B cell (primary cell): ENCODE results near the gene CHN1. TPM values are rescaled to one million over a fixed set of nuclear protein-coding genes. Genes with fewer than 3 reads are reported as not detected.

Source experiments
- ATAC-seq: fragments of 200-7000 bp; cut with Tn5 transposase; one replicate; pipeline ENCODE4 v1.10.0; 2021; ENCODE audit warnings: low read depth, mild to moderate bottlenecking, moderate number of reproducible peaks, moderate library complexity
- CTCF ChIA-PET: fragments of 350-600 bp; sonication (Branson Sonifier 250); formaldehyde crosslinking; loops from one replicate; lab custom pipeline; 2021; ENCODE audit warnings: antibody characterized with exemption, inconsistent platforms; lab: Charles Lee
- POLR2A ChIA-PET: fragments of 350-600 bp; sonication (Branson Sonifier 250); formaldehyde crosslinking; loops from one replicate; lab custom pipeline; 2021; ENCODE audit warnings: antibody characterized with exemption; lab: Charles Lee
- DNase-seq: peaks from one replicate; pipeline ENCODE4 v3.0.0; 2013
- H2AFZ ChIP-seq: 2 replicates; pipeline ENCODE4 v1.6.1; 2012; ENCODE audit warnings: mild to moderate bottlenecking, low read depth, low read length; ENCODE audit not compliant: insufficient read depth, poor library complexity, severe bottlenecking
- H3K27ac ChIP-seq, 2 donors: 1 replicate in 1 of 2; 2 replicates in 1 of 2; pipeline ENCODE4 v1.5.1; 2012 to 2013; ENCODE audit warnings: low read length in 2 of 2, mild to moderate bottlenecking in 2 of 2, moderate library complexity in 1 of 2
- H3K27me3 ChIP-seq, 4 experiments: fragments of 200-600 bp in 1 of 4; sonication (generic) in 1 of 4; replicated peaks in 1 of 4; 1 replicate in 2 of 4; 2 replicates in 2 of 4; pipeline versions ENCODE4 v1.6.1 to v1.7.0; 2013 to 2016; ENCODE audit warnings: low read length in 3 of 4, mild to moderate bottlenecking in 2 of 4, mixed read lengths in 1 of 4, moderate library complexity in 1 of 4; ENCODE audit not compliant: insufficient read depth in 4 of 4, control insufficient read depth in 3 of 4; ENCODE audit errors: control extremely low read depth in 1 of 4
- H3K36me3 ChIP-seq, 2 experiments: replicated peaks in 1 of 2; 1 replicate in 1 of 2; 2 replicates in 1 of 2; pipeline versions ENCODE4 v1.6.1 to v1.7.1; 2013; ENCODE audit warnings: low read length in 1 of 2; ENCODE audit not compliant: insufficient read depth in 2 of 2, control insufficient read depth in 1 of 2; ENCODE audit errors: control extremely low read depth in 1 of 2, extremely low read depth in 1 of 2
- H3K4me1 ChIP-seq, 2 donors: fragments of 200-600 bp in 1 of 2; sonication (generic) in 1 of 2; 1 replicate in 1 of 2; 2 replicates in 1 of 2; pipeline versions ENCODE4 v1.5.1 to v1.6.1; 2013 to 2017; ENCODE audit warnings: low read length in 2 of 2; ENCODE audit not compliant: control insufficient read depth in 2 of 2, insufficient read depth in 2 of 2
- H3K4me2 ChIP-seq: replicated peaks from 2 replicates; pipeline ENCODE3; 2012; ENCODE audit warnings: mild to moderate bottlenecking, low read depth, low read length; ENCODE audit not compliant: poor library complexity, severe bottlenecking
- H3K4me3 ChIP-seq, 5 experiments: fragments of 200-600 bp in 1 of 5; sonication (generic) in 1 of 5; 1 replicate in 3 of 5; 2 replicates in 2 of 5; pipeline versions ENCODE4 v1.5.1 to v1.7.0; 2011 to 2016; ENCODE audit warnings: low read length in 4 of 5, mild to moderate bottlenecking in 4 of 5, low read depth in 2 of 5, control low read depth in 1 of 5, moderate library complexity in 1 of 5; ENCODE audit not compliant: insufficient read depth in 1 of 5; ENCODE audit errors: control extremely low read depth in 1 of 5, extremely low read depth in 1 of 5
- H3K79me2 ChIP-seq: fragments of 200-600 bp; sonication (generic); one replicate; pipeline ENCODE4 v1.6.0; 2016; ENCODE audit warnings: low read length; ENCODE audit not compliant: control insufficient read depth, insufficient read depth
- H3K9ac ChIP-seq: fragments of 200-600 bp; sonication (generic); 2 replicates; pipeline ENCODE4 v1.6.1; 2017; ENCODE audit warnings: mild to moderate bottlenecking, low read length, moderate library complexity
- H3K9me3 ChIP-seq, 3 donors: one replicate each; pipeline versions ENCODE4 v1.6.1 to v1.7.1; 2013; ENCODE audit warnings: low read length in 2 of 3; ENCODE audit not compliant: control insufficient read depth in 2 of 3, insufficient read depth in 1 of 3; ENCODE audit errors: control extremely low read depth in 1 of 3
- H4K20me1 ChIP-seq: 2 replicates; pipeline ENCODE4 v1.6.0; 2012; ENCODE audit warnings: mild to moderate bottlenecking, low read length; ENCODE audit not compliant: insufficient read depth, control insufficient read depth, poor library complexity, severe bottlenecking
- H3K27ac Mint-ChIP-seq: one replicate; pipeline ENCODE4 v1.8.0; 2021; ENCODE audit warnings: mixed read lengths
- H3K27me3 Mint-ChIP-seq: one replicate; pipeline ENCODE4 v1.8.0; 2021; ENCODE audit warnings: mixed read lengths
- H3K4me1 Mint-ChIP-seq: one replicate; pipeline ENCODE4 v1.8.0; 2021; ENCODE audit warnings: mixed read lengths
- H3K4me3 Mint-ChIP-seq: one replicate; pipeline ENCODE4 v1.8.0; 2021; ENCODE audit warnings: mixed read lengths
- H3K9me3 Mint-ChIP-seq: one replicate; pipeline ENCODE4 v1.8.0; 2022; ENCODE audit warnings: mixed read lengths; ENCODE audit not compliant: insufficient read depth
- EZH2 ChIP-seq: IDR thresholded peaks from 2 replicates; pipeline ENCODE4 v1.6.1; 2012; ENCODE audit warnings: borderline replicate concordance, low read depth, mild to moderate bottlenecking, moderate library complexity, low read length; ENCODE audit not compliant: insufficient read depth, poor library complexity, severe bottlenecking
- WGBS: methylation state at CpG from one replicate; pipeline ENCODE4 v1.1.5; 2013; ENCODE audit warnings: missing lambda C conversion rate; ENCODE audit not compliant: insufficient coverage; 5-methylcytosine and 5-hydroxymethylcytosine counted together
- intact Hi-C: fragments of 100-400 bp; cut with micrococcal nuclease; formaldehyde crosslinking; loops from one replicate; pipeline ENCODE4 v1.10.0; 2022
- polyA plus RNA-seq: library from polyadenylated mRNA; depleted of rRNA; stranded (reverse); fragments of >200 nt; gene quantifications from 2 replicates; pipeline ENCODE4 v1.2.3, GENCODE V29; 2012
- total RNA-seq, 2 donors: library from RNA; stranded (reverse); fragments of 120-200 nt in 1 of 2; gene quantifications; 1 replicate in 1 of 2; 2 replicates in 1 of 2; pipeline versions ENCODE4 v1.2.3 to v1.2.4, GENCODE V29; 2013 to 2022
- TF ChIP-seq, protein P1 (sequence below): fragments of 200-600 bp; IDR thresholded peaks from one replicate; pipeline ENCODE4 v1.8.0; 2022; ENCODE audit warnings: antibody characterized with exemption, mild to moderate bottlenecking

Gene CHN1
- total and polyA plus RNA-seq, 2 donors (not counting 1 experiment from before 2014, with no cell fraction given) = 0.79 to 1.4 TPM

DNA sequence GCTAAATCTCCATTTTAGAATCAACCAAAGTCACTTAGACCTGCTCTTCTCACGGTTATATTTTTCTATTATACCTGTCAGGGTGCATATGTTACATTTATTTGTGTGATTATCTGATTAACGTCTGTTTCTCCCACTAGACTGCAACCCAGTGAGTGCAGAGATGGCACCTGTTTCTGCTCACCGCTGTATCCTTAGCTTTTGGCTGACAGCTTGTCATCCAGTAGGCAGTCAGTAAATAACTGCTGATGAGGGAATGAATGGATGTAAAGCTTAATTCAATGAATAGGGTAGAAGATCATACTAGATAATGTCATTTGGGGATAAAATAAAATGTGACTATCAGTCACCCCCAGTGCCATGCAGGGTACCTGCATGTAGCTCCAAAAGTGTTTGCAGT is 234.0 kb downstream of the CHN1 start:
- intact Hi-C loops = no loop called here
- Mint-ChIP-seq H3K27ac (no peak overlapping the region), H3K9me3 (no peaks in the 10 kb centered on the region), H3K4me3 (no peak overlapping the region), H3K27me3 (peaks cover 16% of the 10 kb centered on the region), H3K4me1 (peaks cover 9% of the 10 kb centered on the region)
- H3K4me2 ChIP-seq = no peak overlapping the region
- ChIA-PET POLR2A (no interaction called here), CTCF (interaction anchor here (1.0 to 8.0 kb wide), 8 partner anchors 16 to 480 kb away, joined by 3 to 59 read pairs (median 4); no protein-coding TSS in a partner anchor)
- H3K36me3 ChIP-seq = no peaks in the 10 kb centered on the region
- peaks cover 0 to 3% of the 10 kb centered on the region in 2 donors for H3K4me1 ChIP-seq
- no peak overlapping the region for H3K27ac ChIP-seq
- peaks cover 0 to 10% (median 3%) of the 10 kb centered on the region in 4 experiments for H3K27me3 ChIP-seq
- 76% methylated on average over 2 of the region's 3 CpGs for WGBS
- no peak overlapping the region for H3K4me3 ChIP-seq
- no peak overlapping the region for H2AFZ ChIP-seq
- H3K9ac ChIP-seq = no peak overlapping the region
- no peaks in the 10 kb centered on the region for H3K79me2 ChIP-seq
- no peaks in the 10 kb centered on the region for H4K20me1 ChIP-seq
- no peak for TF ChIP-seq EZH2
- TF ChIP-seq, protein P1, sequence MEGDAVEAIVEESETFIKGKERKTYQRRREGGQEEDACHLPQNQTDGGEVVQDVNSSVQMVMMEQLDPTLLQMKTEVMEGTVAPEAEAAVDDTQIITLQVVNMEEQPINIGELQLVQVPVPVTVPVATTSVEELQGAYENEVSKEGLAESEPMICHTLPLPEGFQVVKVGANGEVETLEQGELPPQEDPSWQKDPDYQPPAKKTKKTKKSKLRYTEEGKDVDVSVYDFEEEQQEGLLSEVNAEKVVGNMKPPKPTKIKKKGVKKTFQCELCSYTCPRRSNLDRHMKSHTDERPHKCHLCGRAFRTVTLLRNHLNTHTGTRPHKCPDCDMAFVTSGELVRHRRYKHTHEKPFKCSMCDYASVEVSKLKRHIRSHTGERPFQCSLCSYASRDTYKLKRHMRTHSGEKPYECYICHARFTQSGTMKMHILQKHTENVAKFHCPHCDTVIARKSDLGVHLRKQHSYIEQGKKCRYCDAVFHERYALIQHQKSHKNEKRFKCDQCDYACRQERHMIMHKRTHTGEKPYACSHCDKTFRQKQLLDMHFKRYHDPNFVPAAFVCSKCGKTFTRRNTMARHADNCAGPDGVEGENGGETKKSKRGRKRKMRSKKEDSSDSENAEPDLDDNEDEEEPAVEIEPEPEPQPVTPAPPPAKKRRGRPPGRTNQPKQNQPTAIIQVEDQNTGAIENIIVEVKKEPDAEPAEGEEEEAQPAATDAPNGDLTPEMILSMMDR = no peak
- H3K9me3 ChIP-seq = peaks cover 0 to 2% (median 0%) of the 10 kb centered on the region in 3 donors
- DNase-seq (no peak), ATAC-seq (no peak)

DNA sequence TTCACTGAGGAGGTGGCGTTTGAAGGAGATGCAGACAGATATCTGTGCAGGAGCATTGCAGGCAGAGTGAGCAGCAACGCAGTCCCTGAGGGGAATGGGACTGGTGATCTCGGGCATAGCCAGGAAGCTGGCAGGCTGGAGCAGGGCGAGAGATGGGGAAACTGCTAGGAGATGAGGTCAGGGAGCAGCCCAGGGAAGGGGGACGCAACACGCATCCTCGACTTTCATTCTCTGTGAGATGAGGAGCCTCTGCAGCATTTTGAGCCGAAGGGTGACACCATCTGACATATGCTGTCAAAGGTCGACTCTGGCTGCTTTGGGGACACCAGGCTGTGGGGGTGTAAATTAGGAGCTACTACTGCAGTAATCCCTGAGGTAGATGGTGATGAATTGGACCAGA is 236.6 kb downstream of the CHN1 start:
- H3K4me3 ChIP-seq = no peak overlapping the region
- no peaks in the 10 kb centered on the region for H3K4me1 ChIP-seq
- intact Hi-C loops = no loop called here
- WGBS = 85% methylated on average over 9 of the region's 9 CpGs
- no peak overlapping the region for H3K9ac ChIP-seq
- DNase-seq (no peak), ATAC-seq (no peak)
- peaks cover 16% of the 10 kb centered on the region for H3K27me3 Mint-ChIP-seq
- H3K27ac Mint-ChIP-seq = no peak overlapping the region
- no peak overlapping the region for H3K4me2 ChIP-seq
- no peaks in the 10 kb centered on the region for H3K36me3 ChIP-seq
- no peak overlapping the region for H2AFZ ChIP-seq
- no peaks in the 10 kb centered on the region for H3K79me2 ChIP-seq
- no peaks in the 10 kb centered on the region for H4K20me1 ChIP-seq
- CTCF ChIA-PET = interaction anchor here (0.8 kb wide), 1 partner anchor 19 kb away, joined by 3 read pairs; no protein-coding TSS in a partner anchor
- peaks cover 0 to 20% (median 6%) of the 10 kb centered on the region in 4 experiments for H3K27me3 ChIP-seq
- H3K9me3 Mint-ChIP-seq = no peaks in the 10 kb centered on the region
- peaks cover 8% of the 10 kb centered on the region for H3K4me1 Mint-ChIP-seq
- TF ChIP-seq, protein P1 = no peak
- no peak for TF ChIP-seq EZH2
- H3K4me3 Mint-ChIP-seq = no peak overlapping the region
- POLR2A ChIA-PET = no interaction called here
- peaks cover 0 to 2% (median 0%) of the 10 kb centered on the region in 3 donors for H3K9me3 ChIP-seq
- no peak overlapping the region for H3K27ac ChIP-seq
